HG03460 (cell line): ENCODE results near the gene DRC3.
"Not testable (repeated sequence)": the region's sequence is repeated elsewhere in the genome, so short reads cannot be mapped to it uniquely, and the experiment has no call there.

Source experiments
- ATAC-seq: cut with Tn5 transposase; IDR thresholded peaks from one replicate; pipeline ENCODE4 v1.9.1; 2021; ENCODE audit not compliant: unreplicated experiment

Gene DRC3, protein sequence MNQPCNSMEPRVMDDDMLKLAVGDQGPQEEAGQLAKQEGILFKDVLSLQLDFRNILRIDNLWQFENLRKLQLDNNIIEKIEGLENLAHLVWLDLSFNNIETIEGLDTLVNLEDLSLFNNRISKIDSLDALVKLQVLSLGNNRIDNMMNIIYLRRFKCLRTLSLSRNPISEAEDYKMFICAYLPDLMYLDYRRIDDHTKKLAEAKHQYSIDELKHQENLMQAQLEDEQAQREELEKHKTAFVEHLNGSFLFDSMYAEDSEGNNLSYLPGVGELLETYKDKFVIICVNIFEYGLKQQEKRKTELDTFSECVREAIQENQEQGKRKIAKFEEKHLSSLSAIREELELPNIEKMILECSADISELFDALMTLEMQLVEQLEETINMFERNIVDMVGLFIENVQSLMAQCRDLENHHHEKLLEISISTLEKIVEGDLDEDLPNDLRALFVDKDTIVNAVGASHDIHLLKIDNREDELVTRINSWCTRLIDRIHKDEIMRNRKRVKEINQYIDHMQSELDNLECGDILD

GRCh38 chr17:17972126-17972951 is at the start of gene DRC3, which contains the start of gene TOM1L2:
Gene DRC3, plus strand, starts transcription at chr17:17972862. Its CDS starts 4,737 bp downstream, at chr17:17977599.
Gene TOM1L2, minus strand, starts transcription at chr17:17972400. Its CDS starts 87 bp downstream, at chr17:17972313.
- ATAC-seq: peak; percentile 94

DNA sequence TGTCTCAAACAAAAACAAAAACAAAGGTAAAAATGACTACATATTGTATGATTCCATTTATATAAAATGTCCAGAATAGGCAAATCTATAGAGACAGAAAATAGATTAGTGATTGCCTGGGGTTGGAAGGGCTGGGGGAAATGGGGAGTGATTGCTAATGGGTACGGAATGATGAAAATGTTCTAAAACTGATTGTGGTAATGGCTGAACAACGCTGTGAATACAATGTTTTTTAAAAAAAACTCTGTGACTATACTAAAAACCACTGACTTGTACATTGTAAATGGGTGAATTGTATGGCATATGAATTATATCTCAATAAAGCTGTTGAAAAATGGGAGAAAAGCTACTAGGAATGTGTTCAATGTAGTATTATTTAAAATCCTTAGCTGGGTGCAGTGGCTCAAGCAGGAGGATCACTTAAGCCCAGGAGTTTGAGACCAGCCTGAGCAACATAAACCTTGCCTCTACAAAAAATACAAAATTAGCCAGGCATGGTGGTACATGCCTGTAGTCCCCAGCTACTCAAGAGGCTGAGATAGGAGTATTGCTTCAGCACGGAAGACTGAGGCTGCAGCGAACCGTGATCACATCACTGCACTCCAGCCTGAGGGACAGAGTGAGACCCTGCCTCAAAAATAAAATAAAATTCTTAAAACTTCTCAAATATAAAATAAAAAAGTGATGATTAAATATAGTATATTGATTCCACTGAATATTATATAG is 48.4 kb upstream of the DRC3 start:
- ATAC-seq: no peak

DNA sequence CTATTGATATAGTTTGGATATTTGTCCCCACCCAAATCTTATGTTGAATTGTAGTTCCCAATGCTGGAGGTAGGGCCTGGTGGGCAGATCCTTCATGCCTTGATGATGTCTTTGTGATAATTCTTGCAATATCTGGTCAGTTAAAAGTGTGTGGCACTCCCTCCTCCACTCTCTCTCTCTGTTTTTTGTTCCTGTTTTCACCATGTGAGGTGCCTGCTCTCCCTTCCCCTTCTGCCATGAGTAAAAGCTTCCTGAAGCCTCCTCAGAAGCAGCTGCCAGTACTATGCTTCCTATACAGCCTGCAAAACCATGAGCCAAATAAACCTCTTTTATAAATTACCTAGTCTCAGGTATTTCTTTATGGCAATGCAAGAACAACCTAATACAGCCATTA is 47.8 kb upstream of the DRC3 start:
- no peak for ATAC-seq

DNA sequence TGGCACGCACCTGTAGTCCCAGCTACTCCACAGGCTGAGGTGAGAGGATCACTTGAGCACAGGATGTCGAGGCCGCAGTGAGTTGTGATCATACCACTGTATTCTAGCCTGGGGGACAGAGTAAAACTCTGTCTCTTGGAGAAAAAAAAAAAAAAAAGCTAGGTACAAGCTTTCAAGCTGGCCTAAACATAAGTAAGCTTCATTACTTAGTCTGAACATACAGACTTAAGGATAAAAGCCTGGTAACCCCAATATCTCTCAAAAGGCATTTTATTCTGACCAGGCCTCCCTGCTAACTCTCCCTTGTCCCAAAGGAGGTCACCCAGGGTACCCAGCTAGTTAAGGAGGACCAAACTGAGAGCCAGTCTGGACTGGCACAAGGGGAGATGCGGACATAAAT is 46.6 kb upstream of the DRC3 start:
- no peak for ATAC-seq

DNA sequence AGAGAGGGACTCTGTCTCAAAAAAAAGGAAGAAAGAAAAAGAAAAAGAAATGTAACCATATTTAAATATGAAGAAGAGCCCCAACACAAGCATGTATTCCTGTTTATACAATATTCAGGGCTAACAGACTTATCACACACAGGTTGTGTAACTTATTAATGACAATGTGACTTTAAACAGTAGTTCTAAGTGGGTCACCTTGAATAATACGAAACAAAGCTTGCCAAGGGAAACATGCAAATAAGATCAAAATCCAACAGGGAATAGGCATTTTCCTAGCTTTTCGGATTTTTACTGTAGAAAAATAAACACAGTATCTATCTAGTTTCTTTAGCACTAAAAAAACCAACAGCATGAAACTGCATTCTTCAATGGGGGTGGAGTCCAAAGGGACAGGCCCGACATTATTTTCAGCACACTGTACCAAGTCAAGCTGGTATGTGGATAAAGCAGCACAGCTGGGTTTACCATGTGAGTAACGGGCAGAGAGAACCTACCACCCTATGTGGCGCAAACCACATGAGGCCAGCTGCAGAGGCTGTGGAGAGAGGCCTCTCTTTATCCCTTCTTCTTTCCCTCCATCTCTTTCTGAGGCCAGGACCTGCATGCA is 45.7 kb upstream of the DRC3 start:
- no peak for ATAC-seq

- ATAC-seq: no peak
Observed at GRCh38 chr17:17928398-17929287, 44.0 kb upstream of the DRC3 start.

DNA sequence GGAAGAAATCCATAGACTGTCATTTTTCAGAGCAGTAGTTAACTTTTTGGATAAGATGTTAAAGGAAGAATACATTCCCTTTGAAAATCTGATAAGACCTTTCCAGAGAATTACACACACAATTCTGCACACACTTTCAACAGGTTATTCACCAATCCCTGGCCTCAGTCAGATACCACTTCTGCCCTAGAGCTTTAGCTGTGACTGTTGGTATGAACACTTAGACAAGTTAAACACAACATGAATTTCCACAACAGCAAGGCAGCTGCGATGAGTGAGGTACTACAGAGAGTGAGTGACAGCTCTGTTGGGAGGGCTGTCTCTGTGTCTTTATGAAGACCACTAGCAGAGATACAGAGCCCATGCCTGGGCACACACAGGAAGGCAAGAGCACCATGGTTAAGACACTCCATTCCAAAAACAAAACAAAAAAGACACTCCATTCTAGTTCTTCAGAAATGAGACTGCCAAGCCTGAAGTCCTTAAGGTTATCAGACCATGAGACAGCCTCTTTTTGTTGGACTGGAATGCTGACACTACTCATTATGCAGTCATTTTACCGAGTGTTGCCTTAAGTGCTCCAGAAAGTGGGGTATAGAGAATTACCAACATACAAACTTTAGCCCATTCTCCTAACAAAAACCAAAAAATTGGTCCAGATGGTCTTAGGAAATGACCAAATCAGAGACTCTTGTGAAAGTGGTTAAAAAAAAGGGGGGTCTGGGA is 42.8 kb upstream of the DRC3 start:
- no peak for ATAC-seq

DNA sequence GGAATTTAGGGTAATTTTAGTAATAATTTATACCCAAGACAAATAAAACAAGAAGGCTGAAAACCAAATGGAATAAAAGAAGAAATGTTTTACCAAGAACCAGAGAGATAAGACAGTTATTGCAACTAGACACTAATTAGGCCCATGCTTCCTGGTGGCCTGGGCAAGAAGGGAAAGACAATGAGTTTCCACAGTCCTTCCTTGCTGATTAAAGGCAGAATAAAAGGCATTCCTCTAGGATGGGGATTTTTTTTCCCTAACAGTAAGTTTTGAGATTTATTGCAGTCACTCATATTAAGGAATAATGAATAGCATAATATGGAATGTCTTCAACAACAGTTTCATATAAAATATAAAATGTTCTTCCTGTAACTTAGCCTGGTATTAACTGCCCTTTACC is 42.0 kb upstream of the DRC3 start:
- ATAC-seq: no peak

- no peak for ATAC-seq
Observed at GRCh38 chr17:17931159-17931558, 41.5 kb upstream of the DRC3 start.

GRCh38 chr17:17933775-17934174 is 38.9 kb upstream of the DRC3 start:
- no peak for ATAC-seq

DNA sequence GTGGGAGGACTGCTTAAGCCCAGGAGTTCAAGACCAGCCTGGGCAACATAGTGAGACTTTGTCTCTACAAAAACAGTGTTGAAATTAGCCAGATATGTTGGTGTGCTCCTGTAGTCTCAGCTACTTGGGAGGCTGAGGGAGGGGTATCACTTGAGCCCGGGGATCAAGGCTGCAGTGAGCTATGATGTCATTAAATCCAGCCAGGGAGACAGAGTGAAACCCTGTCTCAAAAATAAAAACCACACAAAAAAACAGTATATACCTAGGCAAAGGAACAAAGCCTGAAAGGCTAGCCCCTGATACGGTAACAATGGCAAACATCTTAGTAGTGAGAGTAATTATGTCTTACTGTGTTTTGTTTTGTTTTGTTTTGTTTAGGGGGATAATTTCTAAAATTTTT is 38.4 kb upstream of the DRC3 start:
- ATAC-seq: no peak

DNA sequence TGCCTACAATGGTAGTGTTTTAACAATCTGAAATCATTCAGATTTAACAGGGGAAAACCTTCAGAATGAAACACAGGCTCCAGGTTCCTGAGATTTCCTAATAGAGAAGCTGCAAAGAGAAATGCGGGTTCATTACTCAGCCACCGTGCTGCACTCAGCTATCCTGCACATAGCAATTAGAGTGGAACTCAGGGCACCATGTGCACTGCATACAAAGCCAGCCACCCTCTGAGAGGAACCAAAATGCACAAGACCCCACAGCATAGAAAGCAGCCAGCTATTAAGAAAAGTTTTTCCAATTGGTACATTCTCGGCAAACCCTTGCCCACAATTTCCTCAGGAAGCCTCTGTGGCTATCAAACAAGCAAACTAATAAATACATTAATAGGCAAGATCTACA is 37.9 kb upstream of the DRC3 start:
- ATAC-seq: no peak

GRCh38 chr17:17935321-17936271 is 37.1 kb upstream of the DRC3 start:
- no peak for ATAC-seq

DNA sequence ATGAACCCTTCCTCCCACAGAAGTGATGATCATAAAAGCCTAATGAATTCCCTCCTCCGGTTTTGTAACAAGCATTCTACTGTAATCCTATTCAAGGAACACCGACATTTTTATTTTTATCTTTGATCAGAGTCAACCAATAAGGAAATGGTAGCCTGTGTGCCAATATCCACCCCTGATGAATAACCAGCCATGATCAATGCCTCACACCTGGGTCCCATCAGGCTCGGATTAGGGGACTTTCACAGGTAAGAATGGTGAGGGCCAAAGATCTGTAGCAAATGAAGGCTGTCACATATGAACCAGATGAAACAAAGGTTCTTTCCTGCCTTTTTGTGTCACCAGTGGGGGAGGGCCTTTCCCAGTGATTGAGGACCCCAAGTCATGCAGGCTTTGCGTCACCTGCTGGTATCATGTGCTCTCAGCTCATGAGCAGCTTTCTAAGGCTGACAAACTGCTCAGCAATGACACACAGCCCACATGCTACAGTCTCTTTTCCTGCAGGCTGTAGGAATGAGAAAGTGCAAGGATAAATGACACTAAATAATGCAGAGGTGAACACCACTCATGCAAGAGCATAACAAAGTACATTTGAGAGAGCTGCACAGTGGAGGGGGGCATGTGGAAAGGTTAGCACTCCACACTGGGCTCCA is 35.3 kb upstream of the DRC3 start:
- no peak for ATAC-seq

- no peak for ATAC-seq
Observed at GRCh38 chr17:17937958-17938357, 34.7 kb upstream of the DRC3 start.

GRCh38 chr17:17938388-17939107 is 34.1 kb upstream of the DRC3 start:
- no peak for ATAC-seq

DNA sequence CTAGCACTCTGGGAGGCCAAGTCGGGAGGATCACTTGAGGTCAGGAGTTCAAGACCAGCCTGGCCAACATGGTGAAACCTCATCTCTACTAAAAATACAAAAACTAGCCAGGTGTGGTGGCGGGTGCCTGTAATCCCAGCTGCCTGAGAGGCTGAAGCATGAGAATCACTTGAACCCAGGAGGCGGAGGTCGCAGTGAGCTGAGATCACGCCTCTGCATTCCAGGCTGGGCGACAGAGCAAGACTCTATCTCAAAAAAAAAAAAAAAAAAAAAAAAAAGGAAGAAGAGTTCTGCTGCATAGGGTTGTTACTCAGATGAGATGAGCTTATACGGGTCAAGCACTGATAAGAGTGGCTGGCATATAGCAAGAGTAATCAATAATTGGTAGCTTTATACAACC is 32.7 kb upstream of the DRC3 start:
- ATAC-seq: not testable (repeated sequence)
